Measurements from ENCODE around the gene H6PD.

The H6PD gene

GRCh38 chr1:9238550-9238949 lies 4.0 kb downstream of the H6PD start:
- TF ChIP-seq SPI1 (IDR thresholded peaks at IDR 0.05; ENCODE audit: low read depth, low read length): no peak
- TF ChIP-seq TAF1 (IDR thresholded peaks at IDR 0.05; ENCODE audit: low read depth, low read length): no peak
- no peak for TF ChIP-seq POLR2AphosphoS5 (IDR thresholded peaks at IDR 0.05; ENCODE audit: low read depth, low read length)
- no peak for TF ChIP-seq POU2F2 (IDR thresholded peaks at IDR 0.05; ENCODE audit: low read depth, low read length)
- TF ChIP-seq POLR2A (IDR thresholded peaks at IDR 0.05; ENCODE audit: low read depth, low read length): no peak
- TF ChIP-seq PAX5 (IDR thresholded peaks at IDR 0.05; ENCODE audit: insufficient read depth, low read length, severe bottlenecking): no peak
- FAIRE-seq (no peak), DNase-seq (ENCODE audit: insufficient read length, low spot score) (no peak)

GRCh38 chr1:9239622-9240401 lies 5.2 kb downstream of the H6PD start:
- DNase-seq (ENCODE audit: insufficient read length, low spot score) (peak; percentile 72), FAIRE-seq (peak; percentile 94)
- TF ChIP-seq TAF1 (IDR thresholded peaks at IDR 0.05; ENCODE audit: low read depth, low read length) (no peak), POLR2A (IDR thresholded peaks at IDR 0.05; ENCODE audit: low read depth, low read length) (no peak), POLR2AphosphoS5 (IDR thresholded peaks at IDR 0.05; ENCODE audit: low read depth, low read length) (no peak), POU2F2 (IDR thresholded peaks at IDR 0.05; ENCODE audit: low read depth, low read length) (no peak), SPI1 (IDR thresholded peaks at IDR 0.05; ENCODE audit: low read depth, low read length) (peak; percentile 14; the same call in 1 of the 2 replicates)

GRCh38 chr1:9240914-9241820 lies 6.6 kb downstream of the H6PD start:
- FAIRE-seq: peak; percentile 31
- no peak for TF ChIP-seq POU2F2 (IDR thresholded peaks at IDR 0.05; ENCODE audit: low read depth, low read length)
- TF ChIP-seq POLR2AphosphoS5 (IDR thresholded peaks at IDR 0.05; ENCODE audit: low read depth, low read length): no peak
- no peak for TF ChIP-seq SPI1 (IDR thresholded peaks at IDR 0.05; ENCODE audit: low read depth, low read length)
- no peak for TF ChIP-seq PAX5 (IDR thresholded peaks at IDR 0.05; ENCODE audit: insufficient read depth, low read length, severe bottlenecking)
- no peak for TF ChIP-seq TAF1 (IDR thresholded peaks at IDR 0.05; ENCODE audit: low read depth, low read length)
- TF ChIP-seq POLR2A (IDR thresholded peaks at IDR 0.05; ENCODE audit: low read depth, low read length): no peak
- no peak for DNase-seq (ENCODE audit: insufficient read length, low spot score)

- DNase-seq (ENCODE audit: insufficient read length, low spot score) (no peak), FAIRE-seq (no peak)
- TF ChIP-seq SPI1 (IDR thresholded peaks at IDR 0.05; ENCODE audit: low read depth, low read length) (no peak), POLR2AphosphoS5 (IDR thresholded peaks at IDR 0.05; ENCODE audit: low read depth, low read length) (no peak), POLR2A (IDR thresholded peaks at IDR 0.05; ENCODE audit: low read depth, low read length) (no peak), PAX5 (IDR thresholded peaks at IDR 0.05; ENCODE audit: insufficient read depth, low read length, severe bottlenecking) (no peak), POU2F2 (IDR thresholded peaks at IDR 0.05; ENCODE audit: low read depth, low read length) (no peak)
Observed at GRCh38 chr1:9241891-9242290, 7.3 kb downstream of the H6PD start.

- no peak for TF ChIP-seq POLR2A (IDR thresholded peaks at IDR 0.05; ENCODE audit: low read depth, low read length)
- no peak for TF ChIP-seq SPI1 (IDR thresholded peaks at IDR 0.05; ENCODE audit: low read depth, low read length)
- no peak for TF ChIP-seq TAF1 (IDR thresholded peaks at IDR 0.05; ENCODE audit: low read depth, low read length)
- FAIRE-seq (no peak), DNase-seq (ENCODE audit: insufficient read length, low spot score) (no peak)
Observed at GRCh38 chr1:9242338-9242969, 7.9 kb downstream of the H6PD start.

GRCh38 chr1:9243066-9243739 lies 8.6 kb downstream of the H6PD start:
- DNase-seq (ENCODE audit: insufficient read length, low spot score) (no peak), FAIRE-seq (no peak)
- TF ChIP-seq POU2F2 (IDR thresholded peaks at IDR 0.05; ENCODE audit: low read depth, low read length): no peak
- TF ChIP-seq PAX5 (IDR thresholded peaks at IDR 0.05; ENCODE audit: insufficient read depth, low read length, severe bottlenecking): no peak
- no peak for TF ChIP-seq TAF1 (IDR thresholded peaks at IDR 0.05; ENCODE audit: low read depth, low read length)
- TF ChIP-seq POLR2A (IDR thresholded peaks at IDR 0.05; ENCODE audit: low read depth, low read length): no peak
- no peak for TF ChIP-seq POLR2AphosphoS5 (IDR thresholded peaks at IDR 0.05; ENCODE audit: low read depth, low read length)
- TF ChIP-seq SPI1 (IDR thresholded peaks at IDR 0.05; ENCODE audit: low read depth, low read length): no peak

- FAIRE-seq: no peak
- DNase-seq (ENCODE audit: insufficient read length, low spot score): no peak
- TF ChIP-seq TAF1 (IDR thresholded peaks at IDR 0.05; ENCODE audit: low read depth, low read length): no peak
- no peak for TF ChIP-seq POU2F2 (IDR thresholded peaks at IDR 0.05; ENCODE audit: low read depth, low read length)
- TF ChIP-seq POLR2A (IDR thresholded peaks at IDR 0.05; ENCODE audit: low read depth, low read length): no peak
- TF ChIP-seq PAX5 (IDR thresholded peaks at IDR 0.05; ENCODE audit: insufficient read depth, low read length, severe bottlenecking): no peak
- no peak for TF ChIP-seq SPI1 (IDR thresholded peaks at IDR 0.05; ENCODE audit: low read depth, low read length)
- no peak for TF ChIP-seq POLR2AphosphoS5 (IDR thresholded peaks at IDR 0.05; ENCODE audit: low read depth, low read length)
Observed at GRCh38 chr1:9244501-9245229, 10.1 kb downstream of the H6PD start.

GRCh38 chr1:9245230-9245619 lies 10.7 kb downstream of the H6PD start:
- TF ChIP-seq PAX5 (IDR thresholded peaks at IDR 0.05; ENCODE audit: insufficient read depth, low read length, severe bottlenecking) (no peak), SPI1 (IDR thresholded peaks at IDR 0.05; ENCODE audit: low read depth, low read length) (no peak), POLR2A (IDR thresholded peaks at IDR 0.05; ENCODE audit: low read depth, low read length) (no peak), TAF1 (IDR thresholded peaks at IDR 0.05; ENCODE audit: low read depth, low read length) (no peak)
- DNase-seq (ENCODE audit: insufficient read length, low spot score): no peak
- FAIRE-seq: no peak

Data from GM12891 (cell line).